Mesenchymal stem cell (in vitro differentiated cells and primary cell): ENCODE results near the gene SLC8A1.

Source experiments
- DNase-seq: peaks from one replicate; pipeline ENCODE4 v3.0.0-alpha.2; 2013
- H2AFZ ChIP-seq: one replicate; pipeline ENCODE4 v1.6.1; 2013; ENCODE audit warnings: low read depth, mild to moderate bottlenecking, control low read depth, inconsistent platforms, low read length, moderate library complexity
- H2AK5ac ChIP-seq: 2 replicates; pipeline ENCODE4 v1.6.1; 2013; ENCODE audit warnings: low read length, moderate library complexity, mild to moderate bottlenecking, inconsistent platforms; ENCODE audit not compliant: severe bottlenecking
- H2BK120ac ChIP-seq: one replicate; pipeline ENCODE4 v1.6.1; 2013; ENCODE audit warnings: low read depth, mild to moderate bottlenecking, inconsistent platforms, low read length, moderate library complexity
- H2BK12ac ChIP-seq, 2 experiments: one replicate each; pipeline ENCODE4 v1.6.1; 2013; ENCODE audit warnings: inconsistent platforms in 2 of 2, low read length in 2 of 2, mild to moderate bottlenecking in 2 of 2, moderate library complexity in 2 of 2, control low read depth in 1 of 2
- H2BK15ac ChIP-seq: one replicate; pipeline ENCODE4 v1.6.1; 2013; ENCODE audit warnings: mild to moderate bottlenecking, low read depth, inconsistent platforms; ENCODE audit not compliant: poor library complexity, severe bottlenecking
- H2BK5ac ChIP-seq: 2 replicates; pipeline ENCODE4 v1.6.1; 2013; ENCODE audit warnings: low read depth, mild to moderate bottlenecking, low read length, control low read depth, inconsistent platforms; ENCODE audit not compliant: poor library complexity, severe bottlenecking
- H3K14ac ChIP-seq, 2 experiments: one replicate each; pipeline ENCODE4 v1.6.1; 2013; ENCODE audit warnings: inconsistent platforms in 2 of 2, low read length in 2 of 2, control low read depth in 1 of 2, mild to moderate bottlenecking in 1 of 2, moderate library complexity in 1 of 2
- H3K18ac ChIP-seq, 2 experiments: one replicate each; pipeline ENCODE4 v1.6.1; 2013; ENCODE audit warnings: inconsistent platforms in 2 of 2, low read length in 2 of 2, control low read depth in 1 of 2, low read depth in 1 of 2, mild to moderate bottlenecking in 1 of 2
- H3K23ac ChIP-seq, 2 experiments: one replicate each; pipeline ENCODE4 v1.6.1; 2013; ENCODE audit warnings: inconsistent platforms in 2 of 2, low read length in 2 of 2, mild to moderate bottlenecking in 2 of 2, moderate library complexity in 2 of 2, control low read depth in 1 of 2
- H3K27ac ChIP-seq: 2 replicates; pipeline ENCODE4 v1.5.1; 2013; ENCODE audit warnings: mild to moderate bottlenecking, moderate library complexity, low read length, control low read depth, inconsistent platforms; ENCODE audit not compliant: poor library complexity, severe bottlenecking
- H3K27me3 ChIP-seq, 2 experiments: 2 replicates each; pipeline versions ENCODE4 v1.6.1 to v1.7.0; 2013; ENCODE audit warnings: low read length in 2 of 2, mild to moderate bottlenecking in 2 of 2, moderate library complexity in 2 of 2, control low read depth in 1 of 2, inconsistent platforms in 1 of 2; ENCODE audit not compliant: control insufficient read depth in 1 of 2, insufficient read depth in 1 of 2
- H3K36me3 ChIP-seq, 2 experiments: 2 replicates each; pipeline versions ENCODE4 v1.6.1 to v1.7.0; 2013; ENCODE audit warnings: low read length in 2 of 2, control low read depth in 1 of 2, inconsistent platforms in 1 of 2, low read depth in 1 of 2, mild to moderate bottlenecking in 1 of 2; ENCODE audit not compliant: insufficient read depth in 2 of 2, control insufficient read depth in 1 of 2
- H3K4ac ChIP-seq, 2 experiments: one replicate each; pipeline ENCODE4 v1.6.1; 2013; ENCODE audit warnings: inconsistent platforms in 2 of 2, low read length in 2 of 2, mild to moderate bottlenecking in 2 of 2, moderate library complexity in 2 of 2, control low read depth in 1 of 2, low read depth in 1 of 2
- H3K4me1 ChIP-seq: 2 replicates; pipeline ENCODE4 v1.6.1; 2013; ENCODE audit warnings: low read depth, low read length, control low read depth; ENCODE audit not compliant: control insufficient read depth, insufficient read depth
- H3K4me2 ChIP-seq: 2 replicates; pipeline ENCODE4 v1.6.1; 2013; ENCODE audit warnings: low read length, mild to moderate bottlenecking, inconsistent platforms; ENCODE audit not compliant: poor library complexity, severe bottlenecking
- H3K4me3 ChIP-seq, 2 experiments: 2 replicates each; pipeline versions ENCODE4 v1.5.1 to v1.7.0; 2013; ENCODE audit warnings: low read length in 2 of 2, mild to moderate bottlenecking in 2 of 2, control low read depth in 1 of 2, low read depth in 1 of 2; ENCODE audit not compliant: insufficient read depth in 1 of 2
- H3K79me1 ChIP-seq: replicated peaks from 2 replicates; pipeline ENCODE4 v1.6.1; 2013; ENCODE audit warnings: mild to moderate bottlenecking, control low read depth, low read length, inconsistent platforms; ENCODE audit not compliant: poor library complexity, severe bottlenecking
- H3K9ac ChIP-seq: 2 replicates; pipeline ENCODE4 v1.7.0; 2013; ENCODE audit warnings: mild to moderate bottlenecking, low read length, moderate library complexity
- H3K9me3 ChIP-seq: 2 replicates; pipeline ENCODE4 v1.7.0; 2013; ENCODE audit warnings: mild to moderate bottlenecking, low read length; ENCODE audit not compliant: control insufficient read depth
- H4K8ac ChIP-seq: one replicate; pipeline ENCODE4 v1.6.1; 2013; ENCODE audit warnings: inconsistent platforms, mild to moderate bottlenecking, low read length, moderate library complexity
- H4K91ac ChIP-seq: one replicate; pipeline ENCODE4 v1.6.1; 2013; ENCODE audit warnings: mild to moderate bottlenecking, low read length, inconsistent platforms
- WGBS: methylation state at CpG from one replicate; pipeline ENCODE4 v1.1.7; 2013; ENCODE audit warnings: mixed read lengths; 5-methylcytosine and 5-hydroxymethylcytosine counted together

The SLC8A1 gene

DNA sequence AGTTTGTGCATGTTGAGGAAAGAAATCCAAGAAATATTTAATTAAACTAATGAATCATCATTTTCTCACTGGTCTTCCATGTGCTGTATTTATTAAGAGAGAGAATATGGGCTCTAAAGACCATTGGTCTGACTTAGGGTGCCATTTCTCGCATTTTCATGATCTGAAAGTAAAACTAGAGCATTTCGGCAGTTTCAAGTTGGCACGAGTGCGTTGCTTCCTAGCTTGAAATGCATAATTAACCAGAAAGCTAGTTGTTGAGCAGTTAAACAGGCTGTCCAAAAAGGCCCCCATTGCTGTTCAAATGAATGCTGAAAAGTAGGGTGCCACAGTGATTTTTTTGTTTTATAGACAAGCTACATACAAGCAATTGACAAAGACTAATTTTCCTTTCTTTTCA, 47.4 kb downstream of the SLC8A1 start:
- Histone ChIP-seq H3K27ac (no peak overlapping the region), H3K79me1 (peaks cover 9% of the 10 kb centered on the region), H3K4me3 (no peak overlapping the region), H3K27me3 (no peaks in the 10 kb centered on the region), H3K4me1 (peaks cover 3% of the 10 kb centered on the region), H4K91ac (no peak overlapping the region), H2BK120ac (no peak overlapping the region), H3K36me3 (no peaks in the 10 kb centered on the region), H3K4ac (no peak overlapping the region), H4K8ac (no peak overlapping the region), H2BK12ac (no peak overlapping the region), H3K23ac (no peak overlapping the region), H2BK5ac (peak overlapping the region; percentile 53), H3K4me2 (no peak overlapping the region), H2AFZ (no peak overlapping the region), H2AK5ac (no peak overlapping the region), H3K14ac (no peak overlapping the region), H3K9me3 (no peaks in the 10 kb centered on the region), H3K9ac (no peak overlapping the region), H2BK15ac (no peak overlapping the region), H3K18ac (peak overlapping the region in 1 of 2 experiments; percentile 20)
- DNase-seq = no peak
- WGBS = 95% methylated on average over 4 of the region's 4 CpGs

DNA sequence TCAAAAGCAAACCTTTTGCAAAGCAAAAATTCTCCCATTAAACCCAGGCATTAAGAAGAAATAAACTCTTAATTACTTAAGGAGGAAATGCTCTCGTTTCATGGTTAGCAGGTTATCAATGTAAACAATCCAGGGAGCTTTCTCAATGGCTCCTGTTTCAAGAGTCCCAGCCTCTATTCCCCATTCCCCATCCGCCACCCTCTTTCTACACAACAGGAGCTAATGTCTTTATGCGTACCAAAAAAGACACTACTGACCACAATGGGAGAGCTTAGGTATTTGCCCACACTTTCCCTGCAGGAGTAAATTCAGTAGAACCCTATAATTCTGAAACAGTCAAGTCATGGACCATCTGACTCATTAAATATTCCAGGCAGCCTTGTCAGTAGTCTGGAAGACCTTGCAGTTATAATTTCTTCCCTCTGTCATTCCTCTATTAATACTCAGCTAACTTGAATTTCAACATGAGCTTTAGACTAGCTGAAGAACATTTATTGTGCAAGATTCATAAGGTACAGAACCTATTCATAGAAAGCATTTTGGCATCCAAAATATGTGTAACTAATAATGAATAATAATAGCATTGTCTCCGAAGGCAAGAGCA, 48.6 kb downstream of the SLC8A1 start:
- no peak overlapping the region for H2BK15ac ChIP-seq
- peak overlapping the region; percentile 30 for H3K9ac ChIP-seq
- no peak overlapping the region for H4K91ac ChIP-seq
- H3K14ac ChIP-seq = no peak overlapping the region
- 73% methylated on average over 3 of the region's 4 CpGs for WGBS
- no peaks in the 10 kb centered on the region for H3K27me3 ChIP-seq
- peak; percentile 62 for DNase-seq
- H3K4me2 ChIP-seq = no peak overlapping the region
- no peak overlapping the region for H3K27ac ChIP-seq
- H3K18ac ChIP-seq = no peak overlapping the region
- H3K4ac ChIP-seq = no peak overlapping the region
- H2BK120ac ChIP-seq = no peak overlapping the region
- no peak overlapping the region for H4K8ac ChIP-seq
- H3K9me3 ChIP-seq = no peaks in the 10 kb centered on the region
- H3K79me1 ChIP-seq = peaks cover 9% of the 10 kb centered on the region
- H2BK5ac ChIP-seq = no peak overlapping the region
- H3K4me3 ChIP-seq = no peak overlapping the region
- no peak overlapping the region for H3K23ac ChIP-seq
- no peaks in the 10 kb centered on the region for H3K36me3 ChIP-seq
- H3K4me1 ChIP-seq = peaks cover 3% of the 10 kb centered on the region
- H2AK5ac ChIP-seq = no peak overlapping the region
- H2AFZ ChIP-seq = no peak overlapping the region
- H2BK12ac ChIP-seq = no peak overlapping the region

DNA sequence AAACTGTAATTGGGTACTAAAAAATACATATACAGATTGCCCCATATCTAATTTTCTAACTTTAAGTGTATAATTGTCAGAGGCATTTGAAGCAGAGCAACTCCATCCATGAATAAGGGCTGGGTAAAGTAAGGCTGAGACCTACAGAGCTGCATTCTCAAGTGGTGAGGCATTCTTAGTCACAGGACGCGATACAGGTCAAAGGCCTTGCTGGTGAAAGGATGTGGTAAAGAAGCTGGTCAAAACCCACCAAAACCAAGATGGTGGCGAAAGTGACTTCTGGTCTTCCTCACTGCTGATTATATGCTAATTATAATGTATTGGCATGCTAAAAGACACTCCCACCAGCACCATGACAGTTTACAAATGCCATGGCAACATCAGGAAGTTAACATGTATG, 50.0 kb downstream of the SLC8A1 start:
- H3K9me3 ChIP-seq = no peaks in the 10 kb centered on the region
- H2BK15ac ChIP-seq = no peak overlapping the region
- DNase-seq = peak; percentile 85
- no peak overlapping the region for H3K23ac ChIP-seq
- 5% methylated on average over 2 of the region's 3 CpGs for WGBS
- H2BK5ac ChIP-seq = no peak overlapping the region
- H2AK5ac ChIP-seq = no peak overlapping the region
- H4K8ac ChIP-seq = no peak overlapping the region
- H3K79me1 ChIP-seq = peaks cover 12% of the 10 kb centered on the region
- H2BK120ac ChIP-seq = no peak overlapping the region
- no peak overlapping the region for H3K18ac ChIP-seq
- no peaks in the 10 kb centered on the region for H3K36me3 ChIP-seq
- H3K14ac ChIP-seq = no peak overlapping the region
- no peak overlapping the region for H2AFZ ChIP-seq
- peak overlapping the region; percentile 47 for H3K9ac ChIP-seq
- H3K4me1 ChIP-seq = peaks cover 3% of the 10 kb centered on the region
- no peaks in the 10 kb centered on the region for H3K27me3 ChIP-seq
- peak overlapping the region; percentile 22 for H3K27ac ChIP-seq
- H3K4ac ChIP-seq = no peak overlapping the region
- H3K4me2 ChIP-seq = no peak overlapping the region
- no peak overlapping the region for H2BK12ac ChIP-seq
- no peak overlapping the region for H4K91ac ChIP-seq
- peak overlapping the region in 1 of 2 experiments; percentile 24 for H3K4me3 ChIP-seq

DNA sequence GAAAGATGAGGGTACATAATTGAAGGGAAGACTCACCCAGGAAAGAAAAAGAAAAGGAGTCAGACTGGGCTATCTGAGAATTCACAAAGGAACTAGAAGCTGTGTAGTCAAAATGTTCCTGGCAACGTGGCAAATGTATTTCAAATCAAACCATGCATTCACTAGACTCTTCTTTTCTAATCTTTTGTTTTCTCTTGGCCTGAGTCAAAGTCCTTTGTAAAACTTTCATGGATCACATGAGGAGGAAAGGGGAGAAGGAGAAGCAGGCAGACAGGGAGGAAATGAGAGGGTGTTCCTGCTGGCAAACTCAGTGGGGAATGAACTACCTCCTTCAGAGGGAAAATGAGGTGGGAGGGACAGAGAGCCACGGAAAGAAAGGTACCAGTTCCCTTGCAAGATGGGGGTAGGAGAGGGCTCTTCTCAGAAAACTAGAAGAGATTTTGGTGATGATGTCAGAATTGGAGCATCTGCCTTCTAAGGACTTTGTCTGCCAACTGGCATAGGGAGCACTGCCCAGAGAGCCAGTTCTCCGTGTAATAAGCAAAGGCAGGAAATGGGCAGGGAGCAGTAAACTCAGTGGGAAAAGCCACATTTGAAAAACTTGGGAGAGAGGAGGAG, 51.4 kb downstream of the SLC8A1 start:
- DNase-seq = no peak
- Histone ChIP-seq H3K79me1 (peaks cover 10% of the 10 kb centered on the region), H4K8ac (peak overlapping the region; percentile 87), H3K4me2 (no peak overlapping the region), H3K36me3 (no peaks in the 10 kb centered on the region), H3K18ac (peak overlapping the region; percentile 0 to 45), H3K9me3 (no peaks in the 10 kb centered on the region), H3K14ac (peak overlapping the region in 1 of 2 experiments; percentile 15), H3K27ac (no peak overlapping the region), H2BK12ac (peak overlapping the region; percentile 11 to 42), H3K27me3 (no peaks in the 10 kb centered on the region), H3K4me1 (peaks cover 3% of the 10 kb centered on the region), H3K23ac (no peak overlapping the region), H2BK15ac (peak overlapping the region; percentile 44), H2BK120ac (peak overlapping the region; percentile 81), H3K4ac (peak overlapping the region in 1 of 2 experiments; percentile 49), H3K4me3 (peak overlapping the region in 1 of 2 experiments; percentile 48), H4K91ac (peak overlapping the region; percentile 61), H3K9ac (peak overlapping the region; percentile 53), H2BK5ac (no peak overlapping the region), H2AK5ac (peak overlapping the region; percentile 15), H2AFZ (peak overlapping the region; percentile 1)
- 21% methylated on average over 2 of the region's 3 CpGs for WGBS
